ENCODE measurements around the gene PDZD8. TPM values are rescaled to one million over a fixed set of nuclear protein-coding genes. Genes with fewer than 3 reads are reported as not detected.
"Not testable (repeated sequence)": the region's sequence is repeated elsewhere in the genome, so short reads cannot be mapped to it uniquely, and the experiment has no call there.

PDZD8 gene
- total RNA-seq, 1 donor from 2014 or later: 18.7 TPM

GRCh38 chr10:117311261-117311660, 64.0 kb downstream of the PDZD8 start:
- DNase-seq (no peak), ATAC-seq (no peak)
- intact Hi-C loops (cut with micrococcal nuclease): no loop called here

- ATAC-seq: no peak
- intact Hi-C loops (cut with micrococcal nuclease): no loop called here
- no peak for DNase-seq
Measured at GRCh38 chr10:117306674-117307073, 68.6 kb downstream of the PDZD8 start.

GRCh38 chr10:117303451-117303850, 71.8 kb downstream of the PDZD8 start:
- intact Hi-C loops (cut with micrococcal nuclease); DNase-seq; ATAC-seq: not testable (repeated sequence)

- no peak for ATAC-seq
- intact Hi-C loops (cut with micrococcal nuclease): no loop called here
- DNase-seq: no peak
Measured at GRCh38 chr10:117300671-117301070, 74.6 kb downstream of the PDZD8 start.

- intact Hi-C loops (cut with micrococcal nuclease): no loop called here
- no peak for ATAC-seq
- no peak for DNase-seq
Measured at GRCh38 chr10:117299435-117299834, 75.8 kb downstream of the PDZD8 start.

- intact Hi-C loops (cut with micrococcal nuclease): no loop called here
- ATAC-seq (no peak), DNase-seq (no peak)
Measured at GRCh38 chr10:117298219-117298618, 77.0 kb downstream of the PDZD8 start.

- DNase-seq (no peak), ATAC-seq (no peak)
- intact Hi-C loops (cut with micrococcal nuclease): no loop called here
Measured at GRCh38 chr10:117294735-117295134, 80.5 kb downstream of the PDZD8 start.

- ATAC-seq: no peak
- DNase-seq: no peak
- intact Hi-C loops (cut with micrococcal nuclease): no loop called here
Measured at GRCh38 chr10:117294039-117294645, 81.1 kb downstream of the PDZD8 start.

GRCh38 chr10:117290872-117291271, 84.4 kb downstream of the PDZD8 start:
- DNase-seq; intact Hi-C loops (cut with micrococcal nuclease); ATAC-seq: not testable (repeated sequence)

- ATAC-seq (no peak), DNase-seq (no peak)
- intact Hi-C loops (cut with micrococcal nuclease): no loop called here
Measured at GRCh38 chr10:117284716-117285494, 90.3 kb downstream of the PDZD8 start.

- DNase-seq: no peak
- no peak for ATAC-seq
- intact Hi-C loops (cut with micrococcal nuclease): no loop called here
Measured at GRCh38 chr10:117277675-117278074, 97.6 kb downstream of the PDZD8 start.

- intact Hi-C loops (cut with micrococcal nuclease): no loop called here
- no peak for DNase-seq
Measured at GRCh38 chr10:117275121-117275520, 100.1 kb downstream of the PDZD8 start.

GRCh38 chr10:117274509-117274908, 100.7 kb downstream of the PDZD8 start:
- intact Hi-C loops (cut with micrococcal nuclease): no loop called here
- ATAC-seq (no peak), DNase-seq (no peak)

More at GRCh38 chr10:117275121-117275520, 100.1 kb downstream of the PDZD8 start:
- ATAC-seq: no peak

GRCh38 chr10:117273980-117274379, 101.3 kb downstream of the PDZD8 start:
- intact Hi-C loops (cut with micrococcal nuclease): no loop called here
- no peak for DNase-seq
- no peak for ATAC-seq

- no peak for ATAC-seq
- DNase-seq: no peak
- intact Hi-C loops (cut with micrococcal nuclease): no loop called here
Measured at GRCh38 chr10:117272195-117273076, 102.8 kb downstream of the PDZD8 start.

GRCh38 chr10:117271427-117271826, 103.8 kb downstream of the PDZD8 start:
- no peak for ATAC-seq
- intact Hi-C loops (cut with micrococcal nuclease): no loop called here
- no peak for DNase-seq

GRCh38 chr10:117268907-117269306, 106.3 kb downstream of the PDZD8 start:
- ATAC-seq: no peak
- no peak for DNase-seq
- intact Hi-C loops (cut with micrococcal nuclease): no loop called here

GRCh38 chr10:117268258-117268657, 107.0 kb downstream of the PDZD8 start:
- ATAC-seq (no peak), DNase-seq (no peak)

GRCh38 chr10:117266812-117267211, 108.4 kb downstream of the PDZD8 start:
- intact Hi-C loops (cut with micrococcal nuclease): no loop called here
- ATAC-seq (no peak), DNase-seq (no peak)

More at GRCh38 chr10:117268258-117268657, 107.0 kb downstream of the PDZD8 start:
- intact Hi-C loops (cut with micrococcal nuclease): no loop called here

- intact Hi-C loops (cut with micrococcal nuclease): no loop called here
- ATAC-seq (no peak), DNase-seq (no peak)
Measured at GRCh38 chr10:117266400-117266799, 108.8 kb downstream of the PDZD8 start.
